Measurements from ENCODE around the gene MFNG.
"Not testable (repeated sequence)": the region's sequence is repeated elsewhere in the genome, so short reads cannot be mapped to it uniquely, and the experiment has no call there.

The MFNG gene

DNA sequence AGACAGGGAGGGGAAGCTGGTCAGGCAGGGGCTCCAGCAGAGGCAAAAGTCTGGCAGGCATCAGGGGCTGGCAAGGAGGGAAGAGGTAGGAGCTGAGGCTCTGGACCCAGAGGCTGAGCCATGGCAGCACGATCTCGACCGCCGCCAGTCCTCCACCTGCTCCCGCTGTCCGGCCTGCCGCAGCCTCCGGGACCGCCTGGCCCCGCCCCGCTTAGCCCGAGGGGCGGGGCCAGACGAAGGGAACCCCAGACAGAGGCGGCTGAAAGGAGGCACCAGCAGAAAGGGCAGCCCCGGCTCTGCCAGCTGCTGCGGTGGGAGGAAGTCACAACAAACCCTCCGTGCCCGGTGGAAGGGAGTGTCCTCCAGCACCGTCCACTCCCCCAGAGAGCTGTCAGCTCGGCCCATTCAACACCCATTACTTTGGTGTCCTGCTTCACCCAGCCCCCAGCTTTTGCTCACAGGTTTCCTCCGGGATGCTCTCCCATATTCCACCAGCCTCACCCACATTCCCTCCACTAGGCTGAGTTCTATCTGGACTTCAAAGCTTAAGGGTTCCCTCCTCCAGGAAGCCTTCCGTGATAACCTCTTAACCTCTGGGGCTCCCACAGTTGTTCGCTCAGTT, at the start of gene MFNG:
MFNG (minus strand) TSS at position 161 of the 622 bp plus-strand sequence. CDS start 207 bp downstream, outside the sequence.
- DNase-seq (ENCODE audit: low read depth in 2 of 2), result peak; percentile 44 to 49

DNA sequence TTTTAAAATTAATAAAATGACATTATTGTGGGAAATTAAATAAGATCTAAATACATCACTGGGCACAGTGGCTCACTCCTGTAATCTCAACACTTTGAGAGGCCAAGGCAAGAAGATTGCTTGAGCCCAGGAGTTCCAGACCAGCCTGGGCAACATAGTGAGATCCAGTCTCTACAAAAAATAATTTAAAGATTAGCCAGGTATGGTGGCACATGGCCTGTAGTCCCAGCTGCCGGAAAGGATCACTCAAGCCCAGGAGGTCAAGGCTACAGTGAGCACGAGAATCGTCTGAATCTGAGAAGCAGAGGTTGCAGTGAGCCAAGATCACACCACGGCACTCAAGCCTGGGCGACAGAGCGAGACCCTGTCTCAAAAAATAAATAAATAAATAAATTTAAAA, 49.0 kb upstream of the MFNG start:
- DNase-seq (ENCODE audit: low read depth in 2 of 2), result no peak

GRCh38 chr22:37534445-37534844, 48.3 kb upstream of the MFNG start:
- DNase-seq (ENCODE audit: low read depth in 2 of 2), result no peak

GRCh38 chr22:37533995-37534394, 47.8 kb upstream of the MFNG start:
- DNase-seq (ENCODE audit: low read depth in 2 of 2), result no peak

- DNase-seq (ENCODE audit: low read depth in 2 of 2), result no peak
Observed at GRCh38 chr22:37529652-37530345, 43.6 kb upstream of the MFNG start.

DNA sequence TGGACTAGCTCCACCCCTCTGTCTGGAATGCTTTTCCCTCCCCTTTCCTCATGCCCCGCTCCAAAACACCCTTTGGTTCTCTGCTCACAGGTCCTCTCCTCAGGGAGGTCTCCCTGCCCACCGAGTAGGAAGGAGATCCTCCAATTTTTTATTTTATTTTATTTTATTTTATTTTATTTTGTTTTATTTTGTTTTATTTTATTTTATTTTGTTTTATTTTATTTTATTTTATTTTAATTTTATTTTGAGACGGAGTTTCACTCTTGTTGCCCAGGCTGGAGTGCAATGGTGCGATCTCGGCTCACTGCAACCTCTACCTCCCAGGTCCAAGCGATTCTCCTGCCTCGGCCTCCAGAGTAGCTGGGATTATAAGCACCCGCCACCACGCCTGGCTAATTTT, 41.8 kb upstream of the MFNG start:
- not testable (repeated sequence) for DNase-seq (ENCODE audit: low read depth in 2 of 2)

- not testable (repeated sequence) for DNase-seq (ENCODE audit: low read depth in 2 of 2)
Observed at GRCh38 chr22:37527081-37527752, 41.0 kb upstream of the MFNG start.

GRCh38 chr22:37526376-37526775, 40.2 kb upstream of the MFNG start:
- no peak for DNase-seq (ENCODE audit: low read depth in 2 of 2)

- no peak for DNase-seq (ENCODE audit: low read depth in 2 of 2)
Observed at GRCh38 chr22:37525746-37526350, 39.7 kb upstream of the MFNG start.

DNA sequence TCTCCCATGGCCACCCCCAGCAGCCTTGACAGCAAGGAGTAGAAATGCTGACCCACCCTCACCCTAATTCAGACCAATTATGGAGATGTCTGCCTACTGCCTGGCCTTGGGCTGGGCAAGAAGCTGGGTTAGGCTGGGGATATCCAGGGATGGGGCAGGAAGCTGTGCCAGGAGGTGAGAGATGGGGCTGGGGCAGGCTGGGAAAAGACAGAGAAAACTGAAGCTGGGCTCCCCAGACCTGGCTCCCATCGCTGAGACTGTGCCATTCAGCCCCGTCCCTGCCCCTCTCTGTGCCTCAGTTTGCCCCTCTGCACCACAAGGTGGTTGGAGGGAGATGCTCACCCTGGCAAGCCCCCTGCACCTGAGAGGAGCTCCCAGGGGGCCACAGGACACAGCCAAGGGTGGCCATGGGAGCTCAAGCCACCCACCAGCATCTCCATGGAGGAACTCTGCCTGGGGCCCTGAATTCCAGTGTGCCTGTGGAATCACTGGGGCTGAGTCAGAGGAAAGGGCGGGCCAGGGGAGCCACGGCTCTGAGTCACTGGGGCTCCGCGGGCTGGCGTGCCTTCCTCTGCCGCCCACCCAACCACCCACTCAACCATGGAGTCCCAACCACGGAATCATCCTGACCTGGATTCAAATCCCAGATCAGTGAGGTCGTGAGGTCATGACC, 39.0 kb upstream of the MFNG start:
- no peak for DNase-seq (ENCODE audit: low read depth in 2 of 2)

DNA sequence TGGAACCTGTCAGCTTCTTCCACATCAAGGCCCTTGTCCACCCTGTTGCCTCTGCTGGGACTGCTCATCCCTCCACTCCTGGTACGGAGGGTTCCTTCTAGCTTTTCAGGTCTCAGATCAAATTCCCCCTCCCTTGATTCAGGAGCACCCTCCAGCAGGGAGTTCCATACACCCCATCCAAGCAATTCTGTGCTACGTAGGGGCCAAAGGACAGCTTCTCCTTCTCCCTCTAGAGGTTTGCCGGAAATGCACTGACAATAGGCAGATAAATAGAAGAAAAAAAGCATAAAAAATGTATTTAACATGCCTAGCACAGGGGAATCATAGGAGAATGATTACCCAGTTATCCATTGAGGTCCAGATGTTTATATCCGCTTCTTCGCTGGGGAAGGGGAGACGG, 36.3 kb upstream of the MFNG start:
- no peak for DNase-seq (ENCODE audit: low read depth in 2 of 2)

- DNase-seq (ENCODE audit: low read depth in 2 of 2), result no peak
Observed at GRCh38 chr22:37521236-37521739, 35.1 kb upstream of the MFNG start.

DNA sequence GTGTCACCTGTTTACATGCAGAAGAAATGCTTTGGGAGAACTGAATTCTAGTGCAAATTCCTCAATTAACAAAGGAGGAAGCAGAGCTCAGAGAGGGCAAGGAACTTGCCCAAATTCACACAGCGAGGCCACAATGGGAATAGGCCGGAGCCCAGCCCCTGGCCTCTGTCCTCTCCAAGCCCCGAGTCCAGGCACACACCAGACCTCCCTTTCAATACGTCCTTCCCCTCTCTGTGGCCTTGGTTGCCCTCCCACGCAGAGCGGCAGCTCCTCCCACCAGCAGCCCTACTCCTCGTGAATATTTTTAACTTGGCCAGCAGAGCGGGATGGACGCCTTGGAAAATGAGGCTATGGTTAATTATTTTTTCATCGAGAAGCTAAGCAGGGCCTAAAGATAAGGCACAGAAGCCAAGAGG, 34.6 kb upstream of the MFNG start:
- DNase-seq (ENCODE audit: low read depth in 2 of 2), result no peak

DNA sequence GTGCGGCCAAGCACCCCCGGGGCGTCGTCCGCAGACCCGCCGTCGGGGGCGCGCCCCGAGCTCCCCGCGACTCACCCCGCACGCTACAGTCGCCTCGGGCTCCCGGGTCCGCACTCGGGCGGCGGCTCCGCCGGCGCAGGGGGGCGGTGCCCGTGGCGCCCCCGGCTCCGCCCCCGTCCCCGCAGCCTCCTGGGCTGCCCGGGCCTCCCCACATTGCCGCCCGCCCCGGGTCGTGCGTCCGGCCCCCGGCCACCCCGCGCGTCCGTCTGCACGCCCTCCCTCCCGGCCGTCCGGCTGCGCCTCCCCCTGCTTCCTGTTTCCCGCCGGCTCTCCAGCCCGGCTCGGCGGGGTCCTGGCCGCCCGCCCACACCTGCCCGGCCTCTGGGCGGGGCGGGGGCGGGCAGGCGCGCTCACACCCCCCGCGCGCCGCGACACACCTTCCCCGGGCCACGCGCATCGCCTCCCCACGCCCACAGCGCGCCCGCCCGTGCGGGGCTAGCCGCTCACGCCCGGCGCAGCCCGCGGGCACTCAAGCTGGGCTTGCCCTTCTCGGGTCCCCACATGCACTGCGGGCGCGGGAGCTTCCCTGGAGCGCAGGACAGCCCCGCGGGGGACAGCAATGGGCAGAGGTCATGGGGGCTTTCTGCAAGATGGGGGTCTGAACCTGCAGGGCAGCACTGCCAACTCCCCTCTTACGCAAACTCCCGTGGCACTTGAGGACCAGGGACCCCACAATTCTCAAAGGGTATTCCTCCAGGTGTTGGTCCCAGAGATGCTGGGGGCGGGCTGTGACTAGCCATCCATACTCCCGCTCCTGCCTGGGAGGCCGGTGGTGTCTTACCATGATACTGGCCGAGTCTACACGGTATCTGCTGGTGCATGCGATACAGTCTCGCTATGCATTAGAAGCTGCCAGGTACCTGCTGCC, 33.3 kb upstream of the MFNG start, which contains the start of gene CARD10:
CARD10 (minus strand) TSS at position 148 of the 928 bp plus-strand sequence. CDS start 215 bp downstream, outside the sequence.
- no peak for DNase-seq (ENCODE audit: low read depth in 2 of 2)

DNA sequence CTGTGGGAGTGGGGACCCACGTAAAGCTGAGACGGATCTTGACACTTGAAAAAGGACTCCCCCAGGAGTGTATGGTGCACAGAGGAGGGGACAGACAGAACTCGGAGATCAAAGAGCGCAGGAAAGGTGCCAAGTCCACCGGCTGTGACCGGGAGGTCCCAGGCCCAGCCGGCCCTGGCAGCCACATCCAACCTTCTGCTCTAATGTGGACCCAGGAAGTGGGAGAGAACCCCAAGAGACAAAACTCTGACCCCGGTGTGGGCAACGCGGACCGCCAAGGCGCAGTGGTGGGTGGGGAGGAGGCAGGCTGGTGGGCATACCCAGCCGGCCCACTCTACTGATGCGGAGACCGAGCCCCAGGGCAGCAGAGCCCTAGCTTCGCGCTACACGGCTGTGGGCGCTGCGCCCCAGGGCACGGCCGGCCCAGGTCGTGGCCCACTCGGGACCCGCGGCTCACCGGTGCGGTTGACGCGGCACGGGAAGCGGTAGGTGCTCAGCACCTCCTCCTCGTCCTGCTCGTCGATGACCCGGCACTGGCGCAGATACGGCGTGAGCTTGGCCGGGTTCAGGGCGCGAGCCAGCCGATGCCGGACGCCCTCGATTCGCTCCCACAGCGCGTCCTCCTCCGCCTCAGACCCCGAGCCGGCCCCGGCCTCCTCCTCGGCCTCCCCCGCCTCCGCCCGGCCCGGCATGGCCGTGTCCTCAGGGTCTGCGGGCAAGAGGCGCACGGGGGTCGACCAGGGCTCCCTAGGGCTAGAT, 32.5 kb upstream of the MFNG start:
- no peak for DNase-seq (ENCODE audit: low read depth in 2 of 2)

GRCh38 chr22:37517826-37518450, 31.8 kb upstream of the MFNG start:
- no peak for DNase-seq (ENCODE audit: low read depth in 2 of 2)

DNA sequence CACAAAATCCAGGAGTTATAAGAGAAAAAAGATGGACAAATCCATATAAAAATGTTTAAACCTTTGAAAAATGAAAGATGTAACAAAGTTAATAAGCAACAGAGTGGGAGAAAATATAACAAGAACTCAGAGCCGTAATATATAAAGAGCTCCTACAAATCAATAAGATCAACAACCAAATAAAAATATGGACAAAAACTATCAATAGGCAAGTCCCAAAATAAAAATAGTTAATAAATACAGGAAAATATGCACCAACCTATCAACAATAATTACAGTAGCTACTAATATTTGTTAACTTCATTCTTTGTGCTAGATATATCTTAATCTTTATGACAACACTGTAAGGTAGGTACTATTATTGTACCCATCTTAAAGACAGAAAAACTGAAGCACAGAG, 30.3 kb upstream of the MFNG start:
- no peak for DNase-seq (ENCODE audit: low read depth in 2 of 2)

DNA sequence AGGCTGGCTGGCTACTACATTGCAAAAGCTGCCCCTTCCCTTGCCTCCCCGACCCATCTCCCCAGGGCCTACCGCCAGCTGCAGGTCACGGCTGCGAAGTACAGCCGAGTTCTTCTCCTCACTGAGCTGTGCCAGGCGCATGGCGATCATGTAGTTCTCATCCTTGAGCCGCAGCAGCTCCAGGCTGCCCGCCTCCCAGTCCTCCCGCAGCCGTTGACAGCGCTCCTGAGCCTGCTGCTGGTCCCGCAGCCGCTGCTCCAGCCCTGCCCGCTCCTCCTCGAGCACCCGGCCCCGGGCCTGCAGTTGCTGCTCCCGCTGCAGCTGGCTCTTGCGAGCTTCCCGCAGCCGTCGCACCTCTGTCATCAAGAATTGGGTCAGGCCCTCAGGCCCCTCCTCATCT, 29.7 kb upstream of the MFNG start:
- no peak for DNase-seq (ENCODE audit: low read depth in 2 of 2)

GRCh38 chr22:37514526-37515051, 28.4 kb upstream of the MFNG start:
- no peak for DNase-seq (ENCODE audit: low read depth in 2 of 2)
